NCI-H748 (cell line): ENCODE results near the gene RBL1.
"Not testable (repeated sequence)": the region's sequence is repeated elsewhere in the genome, so short reads cannot be mapped to it uniquely, and the experiment has no call there.

Source experiments
- DNase-seq: peaks from one replicate; lab custom pipeline; 2025; ENCODE audit not compliant: unreplicated experiment; lab: John Stamatoyannopoulos, UW

RBL1 gene

DNA sequence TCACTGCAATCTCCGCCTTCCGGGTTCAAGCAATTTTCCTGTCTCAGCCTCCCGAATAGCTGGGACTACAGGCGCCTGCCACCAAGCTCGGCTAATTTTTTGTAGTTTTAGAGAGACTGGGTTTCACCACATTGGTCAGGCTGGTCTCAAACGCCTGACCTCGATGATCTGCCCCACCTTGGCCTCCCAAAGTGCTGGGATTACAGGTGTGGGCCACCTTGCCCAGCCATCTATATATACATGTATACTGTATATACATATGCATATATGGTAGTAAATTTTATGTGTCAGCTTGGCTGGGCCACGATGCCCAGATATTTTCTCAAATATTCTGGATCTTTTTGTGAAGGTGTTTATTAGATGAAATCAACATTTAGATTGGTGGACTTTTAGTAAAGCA, 18.8 kb downstream of the RBL1 start:
- DNase-seq: no peak

DNA sequence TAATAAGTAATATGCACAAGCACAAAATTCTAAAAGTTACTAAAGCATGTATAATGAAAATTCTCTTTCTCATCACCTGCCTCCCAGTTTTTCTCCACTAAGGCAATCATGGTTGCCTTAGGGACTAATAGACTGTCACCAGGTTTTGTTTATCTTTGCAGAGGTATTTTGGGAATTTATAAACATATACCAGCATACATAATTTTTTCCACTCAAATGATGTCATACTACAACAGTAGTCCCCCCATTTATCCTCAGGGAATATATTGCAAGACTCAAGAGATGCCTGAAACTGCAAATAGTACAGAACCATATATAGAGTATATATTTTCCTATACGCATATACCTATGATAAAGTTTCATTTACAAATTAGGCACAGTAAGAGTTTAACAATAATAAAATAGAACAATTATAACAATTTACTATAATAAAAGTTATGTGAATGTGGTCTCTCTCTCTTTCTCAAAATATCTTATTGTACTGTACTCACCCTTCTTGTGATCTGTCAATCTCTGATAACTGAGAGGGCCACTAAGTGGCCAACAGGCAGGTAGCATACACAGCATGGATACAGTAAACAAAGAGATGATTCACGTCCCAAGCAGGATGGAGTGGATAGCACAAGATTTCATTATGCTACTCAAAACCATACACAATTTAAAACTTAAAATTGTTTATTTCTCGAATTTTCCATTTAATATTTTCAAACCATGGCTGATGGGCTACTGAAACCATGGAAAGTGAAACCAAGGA, 19.7 kb downstream of the RBL1 start:
- DNase-seq: no peak

DNA sequence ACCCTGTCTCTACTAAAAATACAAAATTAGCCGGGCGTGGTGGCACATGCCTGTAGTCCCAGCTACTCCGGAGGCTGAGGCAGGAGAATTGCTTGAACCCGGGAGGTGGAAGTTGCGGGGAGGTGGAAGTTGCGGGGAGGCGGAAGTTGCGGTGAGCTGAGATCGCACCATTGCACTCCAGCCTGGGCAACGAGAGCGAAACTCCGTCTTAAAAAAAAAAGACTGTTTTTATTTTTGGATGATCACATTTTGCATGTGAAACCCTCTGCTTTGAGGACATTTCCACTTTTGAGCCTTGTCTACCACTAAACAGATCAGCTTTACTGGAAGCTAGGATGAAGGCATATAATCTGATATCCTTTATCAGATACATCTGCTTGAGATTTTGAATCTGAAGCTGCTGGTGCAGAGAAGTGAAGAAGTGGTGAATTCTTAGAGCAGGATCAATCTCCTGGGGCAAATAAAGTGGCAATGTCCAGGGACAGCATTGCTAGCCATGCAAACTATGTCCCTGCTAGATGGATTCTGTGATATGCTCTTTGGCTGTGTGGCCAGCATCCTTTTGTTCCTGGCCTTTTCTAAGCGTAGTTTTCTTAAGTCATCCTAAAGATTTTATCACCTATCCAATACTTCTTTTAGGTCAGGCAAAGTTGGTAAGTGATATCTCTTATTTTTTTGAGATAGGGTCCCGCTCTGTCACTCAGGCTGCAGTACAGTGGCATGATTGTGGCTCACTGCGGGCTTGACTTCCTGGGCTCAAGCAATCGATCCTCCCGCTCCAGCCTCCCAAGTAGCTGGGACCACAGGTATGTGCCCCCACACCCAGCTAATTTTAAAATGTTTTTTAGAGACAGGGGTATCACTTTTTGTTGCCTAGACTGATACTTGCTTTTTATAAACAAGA, 23.3 kb downstream of the RBL1 start:
- DNase-seq: no peak

DNA sequence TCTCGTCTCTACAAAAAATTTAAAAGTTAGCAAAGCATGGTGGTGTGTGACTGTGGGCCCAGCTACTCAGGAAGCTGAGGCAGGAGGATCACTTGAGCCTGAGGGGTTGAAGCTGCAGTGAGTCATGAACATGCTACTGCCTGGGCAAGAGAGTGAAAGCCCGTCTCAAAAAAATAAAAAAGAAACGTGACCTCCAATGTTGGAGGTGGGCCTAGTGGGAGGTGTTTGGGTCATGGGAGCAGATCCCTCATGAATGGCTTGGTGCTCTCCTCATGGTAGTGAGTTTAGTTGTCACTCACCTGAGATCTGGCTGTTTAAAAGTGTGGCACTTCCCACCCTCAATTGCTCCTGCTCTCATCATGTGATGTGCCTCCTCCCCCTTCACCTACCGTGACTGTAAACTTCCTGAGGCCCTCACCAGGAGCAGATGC, 24.3 kb downstream of the RBL1 start:
- no peak for DNase-seq

DNA sequence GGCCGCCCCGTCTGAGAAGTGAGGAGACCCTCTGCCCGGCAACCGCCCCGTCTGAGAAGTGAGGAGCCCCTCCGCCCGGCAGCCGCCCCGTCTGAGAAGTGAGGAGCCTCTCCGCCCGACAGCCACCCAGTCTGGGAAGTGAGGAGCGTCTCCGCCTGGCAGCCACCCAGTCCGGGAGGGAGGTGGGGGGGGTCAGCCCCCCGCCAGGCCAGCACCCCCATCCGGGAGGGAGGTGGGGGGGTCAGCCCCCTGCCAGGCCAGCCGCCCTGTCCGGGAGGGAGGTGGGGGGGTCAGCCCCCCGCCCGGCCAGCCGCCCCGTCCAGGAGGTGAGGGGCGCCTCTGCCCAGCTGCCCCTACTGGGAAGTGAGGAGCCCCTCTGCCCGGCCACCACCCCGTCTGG, 26.2 kb downstream of the RBL1 start:
- DNase-seq: not testable (repeated sequence)

DNA sequence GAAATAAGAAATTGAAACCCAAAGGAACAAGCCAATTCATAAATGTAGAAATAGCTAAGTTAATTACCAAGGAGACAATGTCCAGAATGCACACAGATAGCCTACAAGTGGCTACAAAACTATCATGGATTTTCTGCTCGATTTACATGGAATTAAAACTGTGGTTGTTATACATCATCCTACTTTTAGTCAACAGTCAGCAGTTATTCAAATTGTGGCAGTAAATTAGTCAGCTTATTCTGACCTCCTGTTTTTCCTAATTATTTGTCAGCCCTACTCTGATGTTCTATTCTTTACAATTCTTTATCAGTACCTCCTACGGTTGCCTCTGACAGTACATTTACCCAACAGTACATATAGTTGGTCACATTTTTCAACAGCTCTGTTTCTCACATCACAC, 29.6 kb downstream of the RBL1 start:
- DNase-seq: no peak

DNA sequence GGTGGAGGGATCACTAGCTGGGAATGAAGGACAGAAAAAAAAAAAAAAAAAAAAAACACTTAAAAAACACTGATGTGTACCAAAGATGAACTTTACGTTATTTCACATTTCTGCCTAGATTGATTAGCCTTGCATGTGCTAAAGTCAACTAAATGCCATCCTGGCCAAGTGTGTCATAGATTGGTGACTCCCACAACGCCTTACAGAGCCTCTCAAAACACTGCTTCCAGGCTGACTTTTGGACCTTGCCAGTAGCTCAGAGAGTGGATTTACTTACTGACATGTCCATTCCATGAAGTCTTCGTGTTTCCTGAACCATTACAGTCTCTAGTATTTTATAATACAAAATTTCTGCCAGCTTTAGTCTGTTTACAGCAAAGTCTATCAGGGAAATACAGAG, 40.5 kb downstream of the RBL1 start:
- DNase-seq: no peak

DNA sequence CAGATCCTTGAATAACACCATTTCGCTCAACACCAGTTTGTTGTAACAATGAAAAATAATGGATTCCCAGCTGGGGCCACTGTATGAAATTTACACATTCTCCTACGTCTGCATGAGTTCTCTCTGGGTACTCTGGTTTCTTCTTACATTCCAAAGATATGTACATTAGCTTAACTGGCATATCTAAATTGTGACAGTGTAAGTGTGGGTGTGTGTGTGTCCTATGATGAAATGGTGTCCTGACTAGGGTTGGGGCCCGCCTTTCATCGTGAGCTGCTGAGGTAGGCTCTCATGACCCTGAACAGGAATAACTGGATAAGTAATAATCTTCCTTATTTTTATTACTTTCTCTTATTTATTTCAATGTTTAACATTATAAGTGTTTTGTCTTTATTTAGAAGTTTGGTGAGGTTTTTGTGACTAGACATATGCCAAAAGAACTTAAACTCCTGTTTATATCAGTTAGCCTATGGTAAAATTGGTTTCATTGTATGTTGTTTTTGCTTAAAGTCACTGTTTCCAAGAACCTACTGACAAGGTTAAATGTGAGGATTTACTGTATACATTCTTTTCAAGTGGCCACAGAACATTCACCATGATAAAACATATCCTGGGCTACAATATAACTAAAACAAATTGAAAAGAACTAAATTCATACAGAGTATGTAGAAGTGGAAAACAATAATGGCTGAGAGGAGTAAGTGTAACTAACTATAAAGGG, 42.4 kb downstream of the RBL1 start:
- no peak for DNase-seq

DNA sequence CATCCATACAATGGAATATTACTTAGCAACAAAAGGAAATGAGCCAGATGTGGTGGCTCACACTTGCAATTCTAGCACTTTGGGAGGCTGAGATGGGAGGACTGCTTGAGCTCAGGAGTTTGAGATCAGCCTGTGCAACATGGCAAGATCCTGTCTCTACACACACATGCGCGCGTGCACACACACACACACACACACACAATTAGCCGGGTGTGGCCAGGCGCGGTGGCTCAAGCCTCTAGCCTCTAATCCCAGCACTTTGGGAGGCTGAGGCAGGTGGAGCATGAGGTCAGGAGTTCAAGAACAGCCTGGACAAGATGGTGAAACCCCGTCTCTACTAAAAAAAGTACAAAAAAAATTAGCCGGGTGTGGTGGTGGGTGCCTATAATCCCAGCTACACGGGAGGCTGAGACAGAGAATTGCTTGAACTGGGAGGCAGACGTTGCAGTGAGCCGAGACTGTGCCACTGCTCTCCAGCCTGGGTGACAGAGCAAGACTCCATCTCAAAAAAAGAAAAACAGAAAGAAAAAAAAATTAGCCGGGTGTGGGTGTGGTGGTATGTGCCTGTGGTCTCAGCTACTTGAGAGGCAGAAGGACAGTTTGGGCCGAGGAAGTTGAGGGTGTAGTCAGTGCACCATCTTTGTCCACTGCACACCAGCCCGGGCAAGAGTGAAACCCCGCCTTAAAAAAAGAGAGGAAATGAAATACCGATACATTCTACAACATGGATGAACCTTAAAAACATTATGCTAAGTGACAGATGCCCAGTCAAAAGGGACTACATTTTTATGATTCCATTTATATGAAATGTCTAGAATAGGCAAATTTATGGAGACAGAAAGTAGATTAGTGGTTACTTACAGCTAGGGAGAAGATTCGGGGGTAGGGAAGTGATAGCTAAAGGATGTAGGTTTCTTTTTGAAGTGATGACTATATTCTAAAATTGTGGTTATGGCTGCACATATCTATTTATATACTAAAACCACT, 52.5 kb downstream of the RBL1 start:
- DNase-seq: no peak

DNA sequence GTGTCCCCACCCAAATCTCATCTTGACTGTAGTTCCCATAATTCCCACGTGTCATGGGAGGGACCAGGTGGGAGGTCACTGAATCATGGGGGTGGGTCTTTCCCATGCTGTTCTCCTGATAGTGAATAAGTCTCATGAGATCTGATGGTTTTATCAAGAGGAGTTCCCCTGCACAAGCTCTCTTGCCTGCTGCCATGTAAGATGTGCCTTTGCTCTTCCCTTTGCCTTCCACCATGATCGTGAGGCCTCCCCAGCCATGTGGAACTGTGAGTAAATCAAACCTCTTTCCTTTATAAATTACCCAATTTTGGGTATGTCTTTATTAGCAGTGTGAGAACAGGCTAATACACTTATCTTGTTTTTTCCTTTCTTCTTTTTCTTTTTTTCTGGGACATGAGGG, 56.4 kb downstream of the RBL1 start:
- DNase-seq: not testable (repeated sequence)

DNA sequence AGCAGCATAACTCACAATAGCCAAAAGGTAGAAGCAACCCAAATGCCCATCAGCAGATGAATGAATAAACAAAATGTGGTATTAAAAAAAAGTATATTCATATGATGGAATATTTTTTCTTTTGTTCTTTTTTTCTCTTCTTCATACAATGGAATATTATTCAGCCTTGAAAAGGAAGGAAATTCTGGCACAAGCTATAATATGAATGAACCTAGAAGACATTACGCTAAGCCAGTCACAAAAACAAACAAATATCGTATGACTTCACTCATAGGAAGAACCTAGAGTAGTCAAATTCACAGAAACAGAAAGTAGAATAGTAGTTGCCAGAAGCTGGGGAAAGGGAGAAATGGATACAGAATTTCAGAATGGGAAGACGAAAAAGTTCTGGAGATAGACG, 63.7 kb downstream of the RBL1 start:
- DNase-seq: no peak

DNA sequence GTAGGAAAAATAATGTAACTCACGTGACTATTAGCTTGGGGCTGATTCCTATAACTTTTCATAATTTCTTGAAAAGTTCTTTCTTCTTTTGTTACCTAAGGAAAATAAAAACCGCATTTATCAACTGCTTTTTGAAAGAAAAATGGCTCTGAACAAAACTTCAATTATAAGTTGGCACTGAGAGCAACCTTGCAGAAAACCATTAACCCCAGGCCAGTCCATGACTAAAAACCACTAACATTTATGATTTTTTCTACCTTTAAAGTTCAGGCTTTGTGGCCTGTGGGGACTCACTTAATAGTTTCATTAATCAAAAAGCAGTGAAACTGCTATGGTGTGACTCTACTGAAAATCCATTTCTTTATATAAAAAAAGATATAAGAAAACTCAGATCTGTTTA, 75.2 kb downstream of the RBL1 start:
- no peak for DNase-seq

DNA sequence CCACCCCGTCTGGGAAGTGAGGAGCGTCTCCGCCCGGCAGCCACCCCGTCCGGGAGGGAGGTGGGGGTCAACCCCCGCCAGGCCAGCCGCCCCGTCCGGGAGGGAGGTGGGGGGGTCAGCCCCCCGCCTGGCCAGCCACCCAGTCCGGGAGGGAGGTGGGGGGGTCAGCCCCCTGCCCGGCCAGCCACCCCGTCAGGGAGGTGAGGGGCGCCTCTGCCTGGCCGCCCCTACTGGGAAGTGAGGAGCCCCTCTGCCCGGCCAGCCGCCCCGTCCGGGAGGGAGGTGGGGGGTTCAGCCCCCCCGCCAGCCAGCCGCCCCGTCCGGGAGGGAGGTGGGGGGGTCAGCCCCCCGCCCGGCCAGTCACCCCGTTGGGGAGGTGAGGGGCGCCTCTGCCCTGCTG, 83.2 kb downstream of the RBL1 start:
- DNase-seq: not testable (repeated sequence)

DNA sequence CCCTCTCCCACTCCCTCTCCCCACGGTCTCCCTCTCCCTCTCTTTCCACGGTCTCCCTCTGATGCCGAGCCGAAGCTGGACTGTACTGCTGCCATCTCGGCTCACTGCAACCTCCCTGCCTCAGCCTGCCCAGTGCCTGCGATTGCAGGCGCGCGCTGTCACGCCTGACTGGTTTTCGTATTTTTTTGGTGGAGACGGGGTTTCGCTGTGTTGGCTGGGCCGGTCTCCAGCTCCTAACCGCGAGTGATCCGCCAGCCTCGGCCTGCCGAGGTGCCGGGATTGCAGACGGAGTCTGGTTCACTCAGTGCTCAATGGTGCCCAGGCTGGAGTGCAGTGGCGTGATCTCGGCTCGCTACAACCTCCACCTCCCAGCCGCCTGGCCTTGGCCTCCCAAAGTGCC, 83.9 kb downstream of the RBL1 start:
- DNase-seq: not testable (repeated sequence)

DNA sequence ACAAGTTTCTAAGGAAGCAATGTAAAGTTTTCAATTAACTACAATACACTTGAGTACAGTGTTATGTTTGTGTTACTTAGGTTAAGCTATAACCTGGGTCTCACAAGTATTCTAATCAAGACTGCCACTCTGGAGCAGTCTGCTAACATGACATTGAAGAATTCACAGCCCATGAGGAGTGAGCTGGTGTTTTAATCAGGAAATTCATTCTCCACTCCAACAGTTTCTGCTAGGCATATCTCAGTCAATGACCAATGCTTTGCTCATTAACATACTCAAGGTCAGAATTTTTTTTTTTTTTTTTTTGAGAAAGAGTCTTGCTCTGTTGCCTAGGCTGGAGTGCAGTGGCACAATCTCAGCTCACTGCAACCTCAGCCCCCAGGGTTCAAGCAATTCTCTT, 84.7 kb downstream of the RBL1 start:
- no peak for DNase-seq

DNA sequence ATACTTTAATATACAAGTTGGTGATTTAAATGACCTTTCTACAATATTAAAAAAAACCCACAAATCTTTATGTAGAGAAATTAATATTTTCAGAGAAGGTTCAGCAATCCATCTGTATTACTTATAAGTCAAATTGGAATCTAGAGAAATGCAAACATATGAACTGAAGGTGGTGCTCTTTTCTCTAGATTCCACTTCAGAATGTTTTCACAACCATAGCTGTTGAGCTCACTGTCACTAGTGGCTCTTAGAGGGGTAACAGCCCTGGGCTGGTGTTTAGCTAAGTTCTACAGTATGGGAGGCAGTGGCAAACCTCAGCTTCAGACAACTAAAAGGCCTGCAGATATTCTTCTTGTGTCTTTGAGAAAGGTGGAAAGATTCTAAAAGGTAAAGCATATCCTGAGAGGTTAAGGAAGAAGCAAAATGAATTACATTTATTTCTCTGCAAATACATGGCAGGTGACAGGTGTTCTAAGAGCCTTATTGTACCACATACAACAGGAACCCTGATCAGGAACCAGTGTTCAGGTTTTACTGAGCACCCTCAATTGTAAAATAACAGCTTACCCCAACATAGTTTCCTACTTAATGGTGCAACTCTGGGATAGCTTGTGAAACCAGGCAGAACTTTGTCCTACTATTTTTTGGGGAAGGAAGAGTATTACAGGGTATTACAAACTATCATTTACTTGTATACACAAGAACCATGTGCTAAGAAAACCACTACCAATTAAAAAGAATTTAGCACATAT, 87.7 kb downstream of the RBL1 start:
- DNase-seq: no peak

DNA sequence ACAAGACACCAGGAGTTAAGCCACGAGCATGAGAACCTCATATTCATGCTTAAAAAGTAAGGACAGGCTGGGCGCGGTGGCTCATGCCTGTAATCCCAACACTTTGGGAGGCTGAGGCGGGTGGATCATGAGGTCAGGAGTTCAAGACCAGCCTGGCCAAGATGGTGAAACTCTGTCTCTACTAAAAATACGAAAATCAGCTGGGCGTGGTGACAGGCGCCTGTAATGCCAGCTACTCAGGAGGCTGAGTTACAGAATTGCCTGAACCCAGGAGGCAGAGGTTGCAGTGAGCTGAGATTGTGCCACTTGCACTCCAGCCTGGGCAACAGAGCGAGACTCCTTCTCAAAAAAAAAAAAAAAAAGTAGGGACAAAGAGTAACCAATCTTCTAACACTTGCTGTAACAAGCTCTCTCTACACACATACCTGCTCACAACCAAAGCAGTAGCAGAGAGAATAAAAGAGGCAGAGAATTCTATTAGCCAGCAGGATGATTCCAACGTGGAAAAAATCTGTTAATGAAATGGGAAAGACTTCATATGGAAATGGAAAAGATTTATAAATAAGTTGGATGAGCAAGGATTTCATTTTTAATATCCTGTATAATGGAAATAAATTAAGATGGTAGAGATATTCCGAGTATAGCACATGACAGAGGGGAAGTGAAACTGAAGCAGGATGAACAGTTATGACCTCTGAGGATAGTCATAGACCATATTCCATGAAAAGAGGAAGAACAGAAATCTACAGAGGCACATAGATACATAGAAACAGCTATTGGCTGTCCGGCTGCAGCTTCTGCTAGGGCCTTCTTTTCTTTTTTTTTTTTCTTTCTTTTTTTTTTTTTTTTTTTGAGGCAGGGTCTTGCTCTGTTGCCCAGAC, 90.5 kb downstream of the RBL1 start:
- not testable (repeated sequence) for DNase-seq

DNA sequence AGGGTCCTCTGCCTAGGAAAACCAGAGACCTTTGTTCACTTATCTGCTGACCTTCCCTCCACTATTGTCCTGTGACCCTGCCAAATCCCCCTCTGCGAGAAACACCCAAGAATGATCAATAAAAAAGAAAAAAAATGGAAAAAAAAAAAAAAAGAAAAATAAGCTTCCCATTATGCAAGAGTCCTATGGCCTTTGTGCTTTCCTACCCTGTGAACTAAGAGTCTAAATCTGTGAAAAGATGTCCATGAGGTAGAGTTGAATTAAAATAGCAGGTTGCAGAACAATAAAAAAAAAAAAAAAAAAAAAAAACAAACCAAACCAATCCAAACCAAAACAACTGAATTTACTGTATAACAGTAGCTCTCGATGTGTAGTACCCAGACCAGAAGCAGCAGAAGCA, 94.2 kb downstream of the RBL1 start:
- DNase-seq: not testable (repeated sequence)

DNA sequence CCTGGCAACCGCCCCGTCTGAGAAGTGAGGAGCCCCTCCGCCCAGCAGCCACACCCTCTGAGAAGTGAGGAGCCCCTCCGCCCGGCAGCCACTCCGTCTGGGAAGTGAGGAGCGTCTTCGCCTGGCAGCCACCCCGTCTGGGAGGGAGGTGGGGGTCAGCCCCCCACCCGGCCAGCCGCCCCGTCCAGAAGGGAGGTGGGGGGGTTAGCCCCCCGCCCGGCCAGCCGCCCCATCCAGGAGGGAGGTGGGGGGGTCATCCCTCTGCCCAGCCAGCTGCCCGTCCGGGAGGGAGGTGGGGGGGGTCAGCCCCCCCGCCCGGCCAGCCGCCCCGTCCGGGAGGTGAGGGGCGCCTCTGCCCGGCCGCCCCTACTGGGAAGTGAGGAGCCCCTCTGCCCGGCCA, 95.6 kb downstream of the RBL1 start:
- not testable (repeated sequence) for DNase-seq
